HG03039 (cell line): Measurements from ENCODE around the gene CDC42BPB.

Experiments used
- ATAC-seq: cut with Tn5 transposase; IDR thresholded peaks from one replicate; pipeline ENCODE4 v1.9.1; 2021; ENCODE audit warnings: mild to moderate bottlenecking, moderate library complexity; ENCODE audit not compliant: unreplicated experiment

CDC42BPB gene

GRCh38 chr14:103001226-103001625, 56.1 kb downstream of the CDC42BPB start:
- ATAC-seq, result no peak

- ATAC-seq, result no peak
Observed at GRCh38 chr14:103000291-103000921, 56.9 kb downstream of the CDC42BPB start.

GRCh38 chr14:102999227-102999895, 58.0 kb downstream of the CDC42BPB start:
- ATAC-seq, result no peak

DNA sequence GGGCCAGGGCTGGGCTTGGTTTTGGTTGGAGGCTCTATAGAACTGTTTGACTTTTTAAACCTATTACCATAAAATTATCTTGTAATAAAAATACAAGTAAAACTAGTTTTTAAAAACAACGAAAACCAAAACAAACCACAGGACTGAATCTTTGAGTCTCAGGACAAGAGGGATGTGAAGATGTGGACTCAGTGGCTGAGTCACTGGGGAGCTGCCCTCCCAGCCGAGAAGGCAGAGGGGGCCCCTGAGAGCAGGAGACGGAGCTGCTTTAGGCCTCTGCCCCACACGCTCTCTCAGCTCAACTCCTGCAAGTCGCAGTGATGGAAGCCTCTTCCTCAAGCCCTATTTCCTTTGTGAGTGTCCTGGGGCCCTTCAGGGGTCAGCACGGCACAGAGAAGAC, 59.0 kb downstream of the CDC42BPB start:
- no peak for ATAC-seq

GRCh38 chr14:102996941-102997340, 60.4 kb downstream of the CDC42BPB start:
- no peak for ATAC-seq

DNA sequence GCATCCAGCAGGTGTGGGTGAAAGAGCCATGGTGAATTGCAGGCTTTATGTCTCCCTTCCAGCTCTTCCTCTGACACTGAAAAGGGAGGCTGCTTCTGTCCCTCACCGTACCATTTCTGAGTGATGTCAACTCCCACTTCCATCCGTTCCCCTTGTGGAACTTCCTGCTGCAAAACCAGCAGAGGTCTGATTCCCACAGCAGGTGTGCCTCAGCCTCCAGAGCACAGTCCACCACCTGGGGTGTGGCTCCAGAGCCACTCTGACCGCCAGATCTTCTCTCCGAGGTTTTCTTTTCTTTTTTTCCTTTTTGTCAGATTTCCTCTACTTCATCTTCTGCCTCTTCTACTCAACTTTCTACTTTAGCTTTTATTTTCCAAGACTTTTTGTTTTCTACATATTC, 62.7 kb downstream of the CDC42BPB start:
- no peak for ATAC-seq

GRCh38 chr14:102993523-102993922, 63.8 kb downstream of the CDC42BPB start:
- ATAC-seq, result no peak

- ATAC-seq, result no peak
Observed at GRCh38 chr14:102991376-102991775, 66.0 kb downstream of the CDC42BPB start.

- no peak for ATAC-seq
Observed at GRCh38 chr14:102988054-102988453, 69.3 kb downstream of the CDC42BPB start.

- ATAC-seq, result no peak
Observed at GRCh38 chr14:102986810-102987579, 70.4 kb downstream of the CDC42BPB start.

- no peak for ATAC-seq
Observed at GRCh38 chr14:102985665-102986064, 71.7 kb downstream of the CDC42BPB start.

DNA sequence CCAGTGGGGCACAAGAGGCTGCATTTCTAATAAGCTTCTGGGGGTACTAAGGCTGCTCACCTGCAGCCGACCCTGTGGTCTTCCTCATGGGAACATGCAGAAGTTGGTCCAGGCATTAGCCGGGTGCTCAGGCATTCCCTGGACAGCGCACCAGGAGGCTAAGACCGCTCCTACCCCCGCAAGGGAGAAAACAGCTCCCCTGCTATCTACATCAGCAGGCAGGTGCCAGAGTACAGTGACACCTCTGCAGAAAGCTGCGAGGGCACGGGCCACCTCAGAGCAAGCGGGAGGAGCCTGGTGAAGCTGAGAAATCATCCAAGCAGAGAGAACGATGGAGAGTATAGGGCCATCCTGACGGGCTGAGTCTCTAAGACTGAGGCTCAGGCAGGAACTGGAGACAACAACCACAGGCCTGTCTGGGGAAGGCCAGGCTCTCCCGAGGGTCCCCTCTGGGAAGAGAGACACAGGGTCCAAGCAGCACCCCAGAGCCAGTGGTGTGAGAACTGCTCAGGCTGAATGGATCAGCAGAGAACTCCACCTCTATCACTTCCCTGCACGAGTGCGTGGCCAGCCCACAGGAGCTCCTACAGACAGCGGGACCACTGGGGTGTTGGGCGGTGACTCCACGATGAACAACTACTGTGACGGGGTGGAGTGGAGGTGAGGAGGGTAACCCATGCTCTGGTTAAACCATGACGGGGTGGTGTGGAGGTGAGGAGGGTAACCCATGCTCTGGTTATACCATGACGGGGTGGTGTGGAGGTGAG, 72.8 kb downstream of the CDC42BPB start:
- no peak for ATAC-seq

GRCh38 chr14:102983496-102983895, 73.9 kb downstream of the CDC42BPB start:
- no peak for ATAC-seq

GRCh38 chr14:102982852-102983470, 74.4 kb downstream of the CDC42BPB start:
- no peak for ATAC-seq

DNA sequence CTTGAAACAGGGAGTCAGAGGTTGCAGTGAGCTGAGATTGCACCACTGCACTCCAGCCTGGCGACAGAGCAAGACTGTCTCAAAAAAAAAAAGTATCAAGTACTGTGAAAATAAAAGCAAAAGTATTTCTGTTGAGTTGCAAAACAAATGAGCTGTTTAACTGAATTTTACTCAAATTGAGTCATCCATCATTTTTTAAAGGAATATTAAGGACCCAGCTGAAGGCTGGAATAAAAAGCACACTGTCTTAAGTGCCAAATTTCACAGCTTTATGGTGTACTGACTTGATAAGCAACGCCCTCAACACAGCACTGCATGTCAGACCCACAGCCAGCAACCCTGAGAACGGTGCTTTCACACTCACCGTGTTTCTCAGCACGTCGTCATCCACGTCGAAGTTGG, 76.9 kb downstream of the CDC42BPB start:
- ATAC-seq, result no peak

DNA sequence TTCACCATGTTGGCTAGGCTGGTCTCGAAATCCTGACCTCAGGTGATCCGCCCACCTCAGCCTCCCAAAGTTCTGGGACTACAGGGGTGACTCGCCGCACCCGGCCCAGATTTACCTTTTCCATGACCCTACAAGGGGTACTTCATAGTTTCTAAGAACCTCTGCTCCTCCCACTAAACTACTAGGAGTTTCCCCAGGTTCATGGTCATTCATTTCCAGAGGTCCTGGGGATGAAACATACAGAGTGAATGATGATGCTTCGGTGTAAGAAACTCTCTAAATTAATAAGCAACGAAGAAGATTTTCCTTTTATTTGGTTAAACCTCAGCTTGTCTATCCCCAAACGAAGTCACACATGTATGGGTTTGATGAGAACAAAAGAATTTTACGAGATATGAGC, 77.9 kb downstream of the CDC42BPB start:
- no peak for ATAC-seq

DNA sequence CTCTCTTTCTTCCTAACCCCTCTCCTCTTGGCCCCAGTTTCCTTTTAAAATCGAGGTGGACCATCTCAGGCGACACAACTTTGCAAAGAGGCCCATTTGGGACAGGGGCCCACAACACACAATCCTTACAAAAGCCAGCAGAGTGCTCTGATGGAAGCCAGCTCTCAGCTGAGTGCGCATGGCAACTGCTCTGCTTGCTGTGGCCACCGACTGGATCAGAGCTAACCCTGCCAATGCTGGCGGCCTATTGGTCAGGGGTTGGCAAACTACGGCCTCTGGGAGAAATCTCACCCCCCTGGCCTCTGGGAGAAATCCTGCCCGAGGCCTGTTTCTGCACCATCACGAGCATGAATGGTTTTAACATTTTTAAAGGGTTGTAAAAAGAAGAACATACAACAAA, 79.9 kb downstream of the CDC42BPB start:
- ATAC-seq, result no peak

DNA sequence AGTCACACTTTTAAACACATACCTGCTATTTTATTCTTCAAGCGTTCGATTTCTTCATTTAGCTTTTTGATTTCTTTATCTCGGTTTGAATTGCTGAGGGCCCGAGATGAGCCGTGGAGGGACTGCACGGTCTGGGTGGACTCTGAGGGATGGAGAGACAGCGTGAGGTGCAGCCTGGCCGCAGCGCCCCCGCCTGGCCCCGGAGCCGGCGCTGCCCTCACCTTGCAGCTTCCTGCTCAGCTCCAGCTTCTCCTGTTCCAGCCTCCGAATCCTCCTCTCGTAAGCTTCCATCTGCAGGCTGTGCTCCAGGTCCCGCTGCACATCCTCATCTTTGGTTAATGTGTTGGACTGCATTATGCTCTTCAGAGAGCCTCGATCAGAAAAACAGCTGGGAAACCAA, 81.7 kb downstream of the CDC42BPB start:
- no peak for ATAC-seq

DNA sequence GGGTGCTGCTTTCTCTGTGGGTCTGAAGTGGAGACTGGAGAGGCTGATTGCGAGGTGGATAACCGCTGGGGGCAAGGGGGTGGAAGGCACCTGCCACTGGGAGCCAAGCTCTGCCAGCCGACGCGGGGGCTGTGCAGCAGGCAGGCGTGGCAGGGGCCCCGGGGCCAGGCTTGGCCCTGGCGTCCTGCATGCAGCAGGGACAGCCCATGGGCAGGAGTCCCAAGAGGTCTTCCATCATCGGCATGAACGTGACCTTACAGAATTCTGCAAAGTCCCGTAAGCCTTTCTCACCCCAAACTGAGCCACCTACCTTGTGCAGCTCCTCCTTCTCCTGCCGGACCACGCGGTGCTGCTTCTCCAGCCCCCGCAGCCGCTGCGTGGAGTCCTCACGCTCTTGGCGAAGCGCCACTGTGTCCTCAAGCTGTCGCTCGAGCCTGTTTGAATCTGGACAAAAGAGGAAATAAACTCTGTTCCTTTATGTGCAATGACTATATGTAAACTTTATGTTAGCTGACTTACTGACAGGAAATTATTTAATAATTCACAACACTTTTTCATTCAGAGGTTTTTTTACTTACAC, 83.6 kb downstream of the CDC42BPB start:
- ATAC-seq, result no peak

DNA sequence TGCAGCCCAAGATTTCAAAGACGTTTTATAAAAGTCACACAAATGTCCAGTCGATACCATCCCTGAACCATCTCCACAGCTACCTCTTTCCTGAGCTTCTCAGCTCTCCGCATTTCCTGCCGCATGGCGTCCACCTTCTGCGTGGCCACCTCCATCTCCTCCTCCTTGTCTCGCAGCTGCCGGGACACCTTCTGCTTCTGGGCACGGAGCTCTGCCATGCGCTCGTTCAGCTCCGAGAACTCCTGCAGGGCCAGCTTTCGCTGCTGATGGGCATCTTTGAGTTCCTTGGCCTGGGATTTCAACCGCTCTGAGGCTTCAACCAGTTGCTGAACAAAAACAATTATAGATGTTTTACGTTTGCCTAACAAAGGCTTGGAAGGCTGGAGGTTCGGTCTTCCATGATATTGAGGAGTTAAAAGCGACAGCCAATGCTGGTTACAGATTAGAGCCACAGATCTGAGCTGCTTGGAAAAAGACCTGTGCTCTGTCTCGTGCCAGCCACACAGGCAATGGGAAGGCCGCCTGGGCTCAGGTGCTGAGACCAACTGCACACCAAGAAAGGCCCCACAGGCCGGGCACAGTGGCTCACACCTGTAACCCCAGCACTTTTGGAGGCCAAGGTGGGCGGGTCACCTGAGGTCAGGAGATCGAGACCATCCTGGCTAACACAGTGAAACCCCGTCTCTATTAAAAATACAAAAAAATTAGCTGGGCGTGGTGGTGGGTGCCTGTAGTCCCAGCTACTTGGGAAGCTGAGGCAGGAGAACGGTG, 85.3 kb downstream of the CDC42BPB start:
- ATAC-seq, result no peak
